HL-60 (cell line): Measurements from ENCODE around the gene BAMBI.

Experiments used
- POLR2AphosphoS5 ChIP-seq: IDR thresholded peaks from 2 replicates; pipeline ENCODE4 v1.6.1; 2012; ENCODE audit warnings: low read depth
- TF ChIP-seq, protein P1 (sequence below): IDR thresholded peaks from one replicate; pipeline ENCODE4 v1.5.1; 2011; ENCODE audit warnings: low read length, control low read depth, inconsistent platforms; ENCODE audit not compliant: insufficient read depth

- TF ChIP-seq, protein P1, sequence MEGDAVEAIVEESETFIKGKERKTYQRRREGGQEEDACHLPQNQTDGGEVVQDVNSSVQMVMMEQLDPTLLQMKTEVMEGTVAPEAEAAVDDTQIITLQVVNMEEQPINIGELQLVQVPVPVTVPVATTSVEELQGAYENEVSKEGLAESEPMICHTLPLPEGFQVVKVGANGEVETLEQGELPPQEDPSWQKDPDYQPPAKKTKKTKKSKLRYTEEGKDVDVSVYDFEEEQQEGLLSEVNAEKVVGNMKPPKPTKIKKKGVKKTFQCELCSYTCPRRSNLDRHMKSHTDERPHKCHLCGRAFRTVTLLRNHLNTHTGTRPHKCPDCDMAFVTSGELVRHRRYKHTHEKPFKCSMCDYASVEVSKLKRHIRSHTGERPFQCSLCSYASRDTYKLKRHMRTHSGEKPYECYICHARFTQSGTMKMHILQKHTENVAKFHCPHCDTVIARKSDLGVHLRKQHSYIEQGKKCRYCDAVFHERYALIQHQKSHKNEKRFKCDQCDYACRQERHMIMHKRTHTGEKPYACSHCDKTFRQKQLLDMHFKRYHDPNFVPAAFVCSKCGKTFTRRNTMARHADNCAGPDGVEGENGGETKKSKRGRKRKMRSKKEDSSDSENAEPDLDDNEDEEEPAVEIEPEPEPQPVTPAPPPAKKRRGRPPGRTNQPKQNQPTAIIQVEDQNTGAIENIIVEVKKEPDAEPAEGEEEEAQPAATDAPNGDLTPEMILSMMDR = no peak
- no peak for TF ChIP-seq POLR2AphosphoS5
These were observed 13.9 kb downstream of the BAMBI start for GRCh38 chr10:28691187-28691694.
